Right lung (tissue), 5 donors: ENCODE data around the gene DPP8. TPM values are rescaled to one million over a fixed set of nuclear protein-coding genes. Genes with fewer than 3 reads are reported as not detected.
"Not testable (repeated sequence)": the region's sequence is repeated elsewhere in the genome, so short reads cannot be mapped to it uniquely, and the experiment has no call there.

Experiments
- DNase-seq, 2 donors: peaks; one replicate each; pipeline ENCODE4 v3.0.0-alpha.2; 2013
- polyA plus RNA-seq, 5 donors: library from polyadenylated mRNA; unstranded; fragments of 120-200 nt; gene quantifications; one replicate each; pipeline versions ENCODE4 v1.2.1 to v1.2.3, GENCODE V29; 2013; ENCODE audit warnings: inconsistent platforms in 1 of 5, low replicate concordance in 1 of 5; ENCODE audit not compliant: insufficient read length in 5 of 5, insufficient read depth in 1 of 5

DPP8 gene
- polyA plus RNA-seq, 5 donors, result 20.9 to 34.6 (median 32.1) TPM

GRCh38 chr15:65528461-65529060 is 11.1 kb upstream of the DPP8 start:
- no peak for DNase-seq

- no peak for DNase-seq
These were observed 8.1 kb upstream of the DPP8 start for GRCh38 chr15:65525622-65526021.

GRCh38 chr15:65524226-65524625 is 6.7 kb upstream of the DPP8 start:
- DNase-seq, result no peak

DNA sequence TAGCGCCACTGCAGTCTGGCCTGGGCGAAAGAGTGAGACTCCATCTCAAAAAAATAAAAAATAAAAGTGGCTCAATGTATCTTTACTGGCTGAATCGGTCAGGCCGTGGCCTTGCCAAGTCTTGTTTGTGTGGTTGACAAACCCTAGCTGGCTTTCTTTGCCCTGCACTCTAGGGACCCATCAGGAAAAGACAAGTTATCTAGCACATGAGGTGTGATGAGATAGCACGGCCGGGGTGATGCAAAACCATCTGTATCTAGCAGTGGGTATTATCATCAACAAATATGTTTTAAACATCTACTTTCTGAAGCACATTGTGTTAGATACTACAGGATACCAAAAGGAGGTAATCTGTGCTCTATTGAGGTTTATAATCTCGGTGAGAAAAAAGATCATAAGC is 3.9 kb upstream of the DPP8 start:
- DNase-seq, result peak; percentile 70 to 80

GRCh38 chr15:65518633-65519285 is 1.3 kb upstream of the DPP8 start:
- DNase-seq, result no peak

GRCh38 chr15:65517866-65518207 is 348 bp upstream of the DPP8 start:
- DNase-seq, result no peak

- DNase-seq, result no peak
These were observed 4.6 kb downstream of the DPP8 start for GRCh38 chr15:65512807-65513416.

DNA sequence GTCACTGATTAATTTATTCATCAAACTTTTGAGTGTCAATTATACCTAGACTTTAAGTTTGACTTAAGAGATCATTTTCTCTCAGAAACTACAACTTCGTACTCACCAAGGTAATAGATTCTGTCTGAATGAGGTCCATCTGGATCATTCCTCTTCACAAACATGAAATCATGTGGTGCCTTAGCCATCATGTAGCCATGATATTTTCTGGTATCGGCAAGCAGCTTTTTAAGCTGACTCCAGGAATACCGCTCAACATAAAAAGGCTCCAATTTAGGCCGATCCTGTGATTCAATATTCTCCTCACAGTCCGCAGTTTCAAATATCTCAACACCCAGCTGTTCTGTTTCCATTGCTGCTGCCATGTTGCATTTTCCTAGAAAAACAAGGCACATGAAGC is 5.3 kb downstream of the DPP8 start:
- DNase-seq, result no peak

GRCh38 chr15:65509321-65509720 is 8.2 kb downstream of the DPP8 start:
- no peak for DNase-seq

DNA sequence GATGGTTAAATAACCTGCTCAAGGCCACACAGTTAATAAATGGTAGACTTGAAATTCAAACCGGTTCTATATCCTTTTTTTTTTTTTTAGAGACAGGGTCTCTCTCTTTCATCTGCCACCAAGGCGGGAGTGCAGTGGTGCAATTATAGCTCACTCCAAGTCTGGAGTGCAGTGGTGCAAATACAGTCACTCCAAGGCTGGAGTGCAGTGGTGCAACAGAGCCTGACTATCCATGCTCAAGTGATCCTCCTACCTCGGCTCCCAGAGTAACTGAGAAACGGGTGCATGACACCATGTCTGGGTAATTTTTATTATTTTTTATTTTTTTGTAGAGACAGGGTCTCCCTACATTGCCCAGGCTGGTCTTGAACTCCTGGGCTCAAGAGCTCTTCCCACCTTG is 23.4 kb downstream of the DPP8 start:
- no peak for DNase-seq

GRCh38 chr15:65484876-65485275 is 32.6 kb downstream of the DPP8 start:
- no peak for DNase-seq

DNA sequence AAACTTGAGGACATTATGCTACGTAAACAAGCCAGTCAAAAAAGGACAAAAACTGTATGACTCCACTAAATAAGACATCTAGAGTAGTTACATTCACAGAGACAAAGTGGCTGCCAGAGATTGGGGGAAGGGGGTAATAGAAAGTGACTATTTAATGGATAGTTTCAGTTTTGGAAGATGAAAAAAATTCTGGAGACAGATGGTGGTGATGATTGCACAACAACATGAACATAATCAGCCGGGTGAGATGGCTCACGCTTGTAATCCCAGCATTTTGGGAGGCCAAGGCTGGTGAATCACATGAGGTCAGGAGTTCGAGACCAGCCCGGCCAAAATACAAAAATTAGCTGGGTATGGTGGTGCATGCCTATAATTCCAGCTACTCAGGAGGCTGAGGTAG is 40.6 kb downstream of the DPP8 start:
- DNase-seq, result peak; percentile 30 to 42

DNA sequence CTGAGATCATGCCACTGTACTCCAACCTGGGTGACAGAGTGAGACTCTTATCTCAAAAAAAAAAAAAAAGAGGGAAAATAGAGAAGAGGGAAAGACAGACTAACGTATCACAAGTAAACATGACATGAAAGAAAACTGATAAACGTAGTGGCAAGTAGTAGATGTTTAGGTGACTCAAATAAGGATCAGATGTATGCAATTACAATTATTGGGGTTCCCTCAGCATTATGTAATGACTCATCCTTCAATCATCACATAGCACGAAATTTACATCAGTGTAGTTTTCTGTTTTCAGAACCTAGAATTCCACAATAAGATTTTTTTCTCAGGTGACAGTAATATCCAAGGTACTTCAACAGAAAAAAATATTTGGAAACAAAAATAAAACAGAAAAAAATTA is 46.6 kb downstream of the DPP8 start:
- DNase-seq, result no peak

GRCh38 chr15:65468229-65468909 is 49.1 kb downstream of the DPP8 start:
- no peak for DNase-seq

GRCh38 chr15:65466901-65467300 is 50.6 kb downstream of the DPP8 start:
- DNase-seq, result no peak

GRCh38 chr15:65463096-65463495 is 54.4 kb downstream of the DPP8 start:
- DNase-seq, result not testable (repeated sequence)

DNA sequence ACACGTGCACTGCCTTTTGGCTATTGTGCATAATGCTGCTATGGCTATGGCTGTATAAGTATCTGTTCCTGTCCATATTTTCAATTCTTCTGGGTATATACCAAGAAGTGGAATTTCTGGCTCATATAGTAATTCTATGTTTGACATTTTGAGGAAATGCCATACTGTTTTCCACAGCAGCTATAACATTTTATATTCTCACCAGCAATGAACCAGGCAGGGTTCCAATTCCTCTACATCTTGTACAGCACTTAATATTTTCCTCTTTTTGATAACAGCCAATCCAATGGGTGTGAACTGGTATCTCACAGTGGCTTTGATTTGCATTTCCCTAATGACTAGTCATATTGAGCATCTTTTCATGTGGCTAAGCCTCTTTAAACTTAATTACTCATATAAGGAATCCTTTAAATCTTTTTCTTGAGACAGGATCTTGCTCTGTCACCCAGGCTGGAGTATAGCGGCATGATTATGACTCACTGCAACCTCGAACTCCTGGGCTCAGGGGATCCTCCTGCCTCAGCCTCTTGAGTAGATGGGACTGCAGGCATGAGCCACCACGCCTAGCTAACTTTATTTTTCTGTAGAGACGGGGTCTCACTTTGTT is 56.6 kb downstream of the DPP8 start:
- no peak for DNase-seq

DNA sequence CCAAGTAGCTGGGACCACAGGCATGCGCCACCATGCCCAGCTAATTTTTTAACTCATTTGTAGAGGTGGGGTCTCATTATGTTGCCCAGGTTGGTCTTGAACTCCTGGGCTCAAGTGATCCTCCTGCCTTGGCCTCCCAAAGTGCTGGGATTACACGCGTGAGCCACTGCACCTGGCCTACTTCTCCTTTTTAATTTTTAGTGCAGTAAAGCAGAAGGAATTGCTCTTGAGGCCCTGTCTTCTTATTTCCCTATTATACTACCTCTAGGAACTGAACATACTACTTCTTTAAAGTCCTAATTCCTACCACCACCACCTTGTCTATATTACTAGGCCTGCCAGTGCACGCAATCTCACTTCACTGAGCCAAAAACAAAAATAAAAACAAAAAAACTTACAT is 62.2 kb downstream of the DPP8 start:
- DNase-seq, result not testable (repeated sequence)

GRCh38 chr15:65451989-65452388 is 65.5 kb downstream of the DPP8 start:
- no peak for DNase-seq

DNA sequence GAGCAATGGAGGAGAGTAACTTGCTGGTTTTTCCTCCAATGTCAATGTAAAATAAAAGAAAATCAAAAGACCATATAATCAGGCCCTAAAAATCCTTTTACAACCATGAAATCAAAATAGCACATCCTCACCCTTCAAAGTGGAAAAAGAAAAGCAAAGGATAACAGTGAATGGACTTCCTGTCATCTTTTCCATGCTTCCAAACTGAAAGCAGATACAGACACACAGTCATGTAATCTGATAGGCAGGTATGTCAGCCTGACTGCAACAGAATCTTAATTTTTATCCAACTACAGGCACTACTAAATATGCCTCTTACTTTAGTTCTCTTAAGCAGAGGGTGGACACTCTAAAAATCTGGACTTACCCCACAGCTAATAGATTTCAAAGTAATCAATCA is 66.9 kb downstream of the DPP8 start:
- DNase-seq, result no peak

GRCh38 chr15:65447145-65447544 is 70.3 kb downstream of the DPP8 start:
- no peak for DNase-seq

DNA sequence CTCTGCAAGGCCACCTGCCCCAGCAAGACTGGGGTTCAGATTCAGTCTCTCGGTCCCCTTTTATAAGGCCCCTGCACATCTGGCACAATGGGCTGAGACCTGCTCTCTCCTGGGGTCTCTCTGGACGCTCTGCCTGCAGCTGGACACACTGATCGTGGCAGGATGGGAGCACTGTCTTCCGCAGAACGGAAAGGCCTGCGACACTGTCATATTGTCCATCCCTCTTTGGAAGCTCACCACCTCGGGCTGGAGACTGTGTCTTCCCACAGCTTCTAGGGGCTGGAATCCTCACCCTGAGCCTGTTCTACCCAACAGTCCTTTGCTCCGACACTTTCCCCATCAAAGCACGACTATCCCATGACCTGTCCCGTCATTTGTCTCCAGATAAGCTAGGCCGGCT is 83.3 kb downstream of the DPP8 start:
- no peak for DNase-seq

GRCh38 chr15:65431731-65432130 is 85.8 kb downstream of the DPP8 start:
- no peak for DNase-seq
